ENCODE measurements around the gene SHFL.

SHFL gene

GRCh38 chr19:10085641-10086590, at the start of gene SHFL (continued):
- TF ChIP-seq ZNF24 (tag by site-specific recombination; IDR thresholded peaks at IDR 0.05) (peak; percentile 67; the same call in 1 of the 2 replicates), ZNF580 (tag by site-specific recombination; IDR thresholded peaks at IDR 0.05) (peak; percentile 83), MEIS1 (CRISPR knock-in tag; IDR thresholded peaks at IDR 0.05; ENCODE audit: borderline replicate concordance) (no peak), ZNF692 (tag by site-specific recombination; IDR thresholded peaks at IDR 0.05) (0 out of 2 replicates have a peak, but pooled peaks have one; percentile 28), TSHZ1 (tag by site-specific recombination; IDR thresholded peaks at IDR 0.05; ENCODE audit: borderline replicate concordance) (no peak), TCF7L2 (IDR thresholded peaks at IDR 0.05; ENCODE audit: borderline replicate concordance, low read depth, low read length) (no peak), ZNF670 (tag by site-specific recombination; IDR thresholded peaks at IDR 0.05; ENCODE audit: low read depth) (no peak), ZNF133 (tag by site-specific recombination; IDR thresholded peaks at IDR 0.05) (no peak), ZNF280D (tag by site-specific recombination; IDR thresholded peaks at IDR 0.05) (peak; percentile 62; the same call in 1 of the 2 replicates), ZNF785 (tag by site-specific recombination; IDR thresholded peaks at IDR 0.05) (no peak), ZNF398 (tag by site-specific recombination; IDR thresholded peaks at IDR 0.05) (no peak), MYNN (tag by site-specific recombination; IDR thresholded peaks at IDR 0.05; ENCODE audit: borderline replicate concordance) (no peak), ZNF555 (tag by site-specific recombination; conservative IDR thresholded peaks at IDR 0.05) (no peak), GLIS2 (tag by site-specific recombination; IDR thresholded peaks at IDR 0.05) (no peak), ZNF548 (tag by site-specific recombination; IDR thresholded peaks at IDR 0.05) (no peak), BCL11B (tag by site-specific recombination; IDR thresholded peaks at IDR 0.05; ENCODE audit: low read depth) (no peak)

Measured in HEK293 (cell line).